ENCODE measurements around the gene GUCY1A1. TPM values are rescaled to one million over a fixed set of nuclear protein-coding genes. Genes with fewer than 3 reads are reported as not detected.

GUCY1A1 gene
- total RNA-seq, 1 experiment from 2014 or later: not detected

DNA sequence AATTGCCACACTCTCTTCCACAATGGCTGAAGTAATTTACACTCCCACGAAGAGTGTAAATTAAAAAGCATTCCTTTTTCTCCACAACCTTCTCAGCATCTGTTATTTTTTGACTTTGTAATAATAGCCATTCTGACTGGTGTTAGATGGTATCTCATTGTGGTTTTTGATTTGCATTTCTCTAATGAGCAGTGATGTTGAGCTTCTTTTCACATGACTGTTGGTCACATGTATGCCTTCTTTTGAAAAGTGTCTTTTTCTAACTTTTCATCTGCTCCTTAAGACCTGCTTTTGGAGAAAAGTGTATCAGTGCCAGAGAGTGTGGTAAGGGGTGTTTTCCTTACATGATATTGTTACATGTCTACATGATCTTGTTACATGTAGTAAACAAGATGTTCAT lies 25.7 kb downstream of the GUCY1A1 start:
- no peaks in the 10 kb centered on the region for H3K36me3 ChIP-seq (ENCODE audit: control insufficient read depth in 1 of 2, insufficient read depth in 2 of 2, low read length in 2 of 2)
- CTCF ChIA-PET: no interaction called here
- RAD21 ChIA-PET (ENCODE audit: low non-redundant PET in 1 of 2, low total read pairs in 2 of 2, uncharacterized antibody in 2 of 2, unreplicated experiment in 2 of 2): no interaction called here
- intact Hi-C loops (cut with micrococcal nuclease): no loop called here
- H3K9me3 ChIP-seq (ENCODE audit: control insufficient read depth in 1 of 2, insufficient read depth in 1 of 2, low read depth in 1 of 2, low read length in 2 of 2): no peaks in the 10 kb centered on the region
- H3K4me1 ChIP-seq (ENCODE audit: control insufficient read depth in 1 of 2, insufficient read depth in 2 of 2, low read length in 2 of 2): no peaks in the 10 kb centered on the region
- no peaks in the 10 kb centered on the region for H3K27me3 ChIP-seq (ENCODE audit: insufficient read depth, low read length)
- H3K27ac ChIP-seq (ENCODE audit: low read depth, low read length): no peak overlapping the region
- DNase-seq (ENCODE audit: low read depth, low spot score): no peak
- no peaks in the 10 kb centered on the region for H3K9me2 ChIP-seq (ENCODE audit: insufficient read depth)
- H4K20me1 ChIP-seq (ENCODE audit: insufficient read depth): no peaks in the 10 kb centered on the region
- BruUV-seq (replicated peaks): no TSS peak
- POLR2A ChIA-PET: no interaction called here
- H3K4me2 ChIP-seq (ENCODE audit: low read length): no peak overlapping the region
- no peak overlapping the region for H2AFZ ChIP-seq (ENCODE audit: low read depth, low read length, poor library complexity, severe bottlenecking)
- no peak for ATAC-seq
- no peak overlapping the region for H3K9ac ChIP-seq (ENCODE audit: low read length)
- no peak for TF ChIP-seq ZFX (IDR thresholded peaks at IDR 0.05)
- no peak for TF ChIP-seq EZH2phosphoT487 (IDR thresholded peaks at IDR 0.05; ENCODE audit: borderline replicate concordance)
- no peak for TF ChIP-seq CBX3 (IDR thresholded peaks at IDR 0.05; ENCODE audit: low read depth)
- TF ChIP-seq EZH2 (IDR thresholded peaks at IDR 0.05): no peak
- no peak for TF ChIP-seq SIN3A (IDR thresholded peaks at IDR 0.05; ENCODE audit: low read depth)
- no peak for TF ChIP-seq SRF (IDR thresholded peaks at IDR 0.05; ENCODE audit: low read depth)
- no peak for TF ChIP-seq ATF3 (IDR thresholded peaks at IDR 0.05)
- TF ChIP-seq YY1 (IDR thresholded peaks at IDR 0.05; ENCODE audit: extremely low read depth, insufficient replicate concordance, low read depth, low read length): no peak
- TF ChIP-seq ZBTB33 (IDR thresholded peaks at IDR 0.05; ENCODE audit: extremely low read depth, insufficient replicate concordance, low read length): no peak
- TF ChIP-seq ELF1 (IDR thresholded peaks at IDR 0.05; ENCODE audit: borderline replicate concordance, low read depth): no peak
- TF ChIP-seq REST (IDR thresholded peaks at IDR 0.05; ENCODE audit: low read depth): no peak
- TF ChIP-seq POLR2A (IDR thresholded peaks at IDR 0.05; ENCODE audit: borderline replicate concordance, extremely low read depth, insufficient read depth, insufficient read length): no peak
- TF ChIP-seq JUND (IDR thresholded peaks at IDR 0.05): no peak
- no peak overlapping the region for H3K4me3 ChIP-seq (replicated peaks in 1 of 2; ENCODE audit: low read depth in 1 of 2, low read length in 2 of 2)
- no peaks in the 10 kb centered on the region for H3K79me2 ChIP-seq (ENCODE audit: insufficient read depth, low read length)

Measured in HCT116 (cell line).